ENCODE data around the gene SIX3. TPM values are rescaled to one million over a fixed set of nuclear protein-coding genes. Genes with fewer than 3 reads are reported as not detected.

The SIX3 gene
- total RNA-seq, 1 donor from 2014 or later = not detected

- TF ChIP-seq CTCF (IDR thresholded peaks at IDR 0.05) = no peak
- H3K9me3 ChIP-seq = no peaks in the 10 kb centered on the region
- no peak for DNase-seq (ENCODE audit: low spot score in 2 of 2)
- H3K4me3 ChIP-seq = peak overlapping the region; percentile 33 to 60
- H3K4me1 ChIP-seq = peaks cover 13 to 27% of the 10 kb centered on the region in 2 donors
- intact Hi-C loops (cut with DNase I) = loop anchor here (2.0 kb wide), 1 partner anchor 566 kb away; no protein-coding TSS in a partner anchor
- no peaks in the 10 kb centered on the region for H3K36me3 ChIP-seq
- peaks cover 14% of the 10 kb centered on the region for H3K27me3 ChIP-seq
- H3K27ac ChIP-seq = no peak overlapping the region
Observed at GRCh38 chr2:44954447-44954888, 13.0 kb downstream of the SIX3 start.

GRCh38 chr2:44954889-44955592 lies 13.5 kb downstream of the SIX3 start:
- Histone ChIP-seq H3K27ac (no peak overlapping the region), H3K36me3 (no peaks in the 10 kb centered on the region), H3K27me3 (peaks cover 14% of the 10 kb centered on the region), H3K4me3 (peak overlapping the region; percentile 33 to 60), H3K4me1 (peaks cover 13 to 23% of the 10 kb centered on the region in 2 donors), H3K9me3 (no peaks in the 10 kb centered on the region)
- no peak for DNase-seq (ENCODE audit: low spot score in 2 of 2)
- intact Hi-C loops (cut with DNase I) = loop anchor here (1.0 to 2.0 kb wide), 3 partner anchors 476 to 911 kb away; no protein-coding TSS in a partner anchor
- no peak for TF ChIP-seq CTCF (IDR thresholded peaks at IDR 0.05)

DNA sequence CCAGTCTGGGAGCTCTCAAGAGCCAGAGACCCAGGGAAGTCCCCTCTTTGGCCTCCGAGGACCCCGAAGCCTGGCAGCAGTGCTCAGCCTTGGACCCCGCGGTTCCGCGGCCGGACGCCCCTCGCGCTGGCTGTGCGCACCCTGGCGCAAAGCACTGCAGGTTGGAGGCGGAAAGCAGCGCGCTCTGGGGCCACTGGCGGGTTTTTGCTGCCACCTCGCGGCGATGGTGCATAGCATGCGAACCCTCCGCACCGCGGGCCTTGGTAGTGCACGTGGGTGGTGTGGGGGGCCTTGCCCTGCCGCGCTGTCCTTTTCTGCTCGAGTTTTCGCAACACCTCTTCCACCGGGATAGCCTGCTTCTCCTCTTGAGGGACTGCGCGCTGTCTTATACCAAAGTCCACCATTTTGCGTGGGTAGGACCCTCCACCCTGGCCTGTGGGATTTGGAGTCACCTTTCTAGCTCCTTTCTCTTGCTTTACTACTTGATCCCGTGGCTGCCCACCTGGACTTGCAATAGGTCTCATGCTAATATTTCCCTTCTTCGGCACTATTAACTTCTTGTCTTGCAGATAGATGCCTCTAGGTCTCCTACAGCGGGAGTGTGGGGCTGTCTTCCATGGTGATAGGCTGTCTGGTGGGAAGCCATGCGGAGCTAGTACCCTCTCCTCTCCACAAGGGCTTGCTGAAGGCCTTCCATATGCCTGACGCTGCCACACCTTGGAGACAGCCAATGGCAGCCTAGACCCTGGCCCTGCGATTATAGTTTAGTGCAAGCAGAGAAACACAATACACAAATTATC lies 14.3 kb downstream of the SIX3 start:
- Histone ChIP-seq H3K27me3 (peaks cover 14% of the 10 kb centered on the region), H3K4me1 (peaks cover 13 to 23% of the 10 kb centered on the region in 2 donors), H3K36me3 (no peaks in the 10 kb centered on the region), H3K9me3 (no peaks in the 10 kb centered on the region), H3K4me3 (peak overlapping the region; percentile 33 to 60), H3K27ac (no peak overlapping the region)
- intact Hi-C loops (cut with DNase I) = loop anchor here (1.0 to 2.0 kb wide), 3 partner anchors 476 to 911 kb away; no protein-coding TSS in a partner anchor
- DNase-seq (ENCODE audit: low spot score in 2 of 2) = no peak
- peak; percentile 81 to 88 (median 83) for TF ChIP-seq CTCF (IDR thresholded peaks at IDR 0.05)

DNA sequence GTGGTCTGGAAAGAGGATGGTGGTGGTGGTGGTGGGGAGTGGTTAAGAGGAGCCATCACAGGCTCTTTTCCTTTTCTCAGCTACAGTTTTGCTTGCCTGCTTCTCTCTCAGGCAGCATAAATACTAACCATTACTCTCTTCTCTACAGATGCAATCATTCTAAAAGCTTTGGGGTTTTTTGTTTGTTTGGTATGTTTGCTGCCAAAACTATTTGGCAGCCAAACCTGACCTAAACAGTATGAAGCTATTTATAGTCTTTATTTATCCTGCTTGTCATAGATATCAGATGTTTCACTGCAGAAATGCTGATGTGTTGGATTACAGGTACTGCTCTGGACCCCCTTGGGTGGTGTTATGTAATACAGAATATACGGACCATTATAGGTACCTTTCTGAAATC lies 15.3 kb downstream of the SIX3 start:
- Histone ChIP-seq H3K9me3 (no peaks in the 10 kb centered on the region), H3K4me1 (peaks cover 13 to 21% of the 10 kb centered on the region in 2 donors), H3K4me3 (no peak overlapping the region), H3K27me3 (peaks cover 14% of the 10 kb centered on the region), H3K36me3 (no peaks in the 10 kb centered on the region), H3K27ac (no peak overlapping the region)
- intact Hi-C loops (cut with DNase I) = no loop called here
- no peak for TF ChIP-seq CTCF (IDR thresholded peaks at IDR 0.05)
- no peak for DNase-seq (ENCODE audit: low spot score in 2 of 2)

- no peak for TF ChIP-seq CTCF (IDR thresholded peaks at IDR 0.05)
- Histone ChIP-seq H3K9me3 (no peaks in the 10 kb centered on the region), H3K27me3 (peaks cover 8% of the 10 kb centered on the region), H3K4me1 (peaks cover 8 to 12% of the 10 kb centered on the region in 2 donors), H3K4me3 (no peak overlapping the region), H3K36me3 (no peaks in the 10 kb centered on the region), H3K27ac (no peak overlapping the region)
- intact Hi-C loops (cut with DNase I) = no loop called here
- DNase-seq (ENCODE audit: low spot score in 2 of 2) = no peak
Observed at GRCh38 chr2:44957656-44958327, 16.3 kb downstream of the SIX3 start.
